HepG2 (cell line): ENCODE data around the gene GALR1. TPM values are rescaled to one million over a fixed set of nuclear protein-coding genes. Genes with fewer than 3 reads are reported as not detected.

Source experiments
- ATAC-seq: fragments of 200-7000 bp; cut with Tn5 transposase; 3 replicates; pipeline ENCODE4 v1.9.1; 2020; ENCODE audit warnings: mild to moderate bottlenecking, moderate library complexity
- Bru-seq: library from RNA; stranded (reverse); fragments of 400-500 nt; gene quantifications from one replicate; lab custom pipeline; 2021; lab: Mats Ljungman, UMichigan
- BruChase-seq, 2 experiments: library from RNA; stranded (reverse); fragments of 400-500 nt; gene quantifications; one replicate each; lab custom pipeline; 2021; lab: Mats Ljungman, UMichigan
- BruUV-seq: library from RNA; stranded (reverse); fragments of 400-500 nt; replicated peaks from 2 replicates; lab custom pipeline; 2021; lab: Mats Ljungman, UMichigan
- CTCF ChIA-PET: fragments of 300-600 bp; formaldehyde crosslinking; extraction: SDS; loops from one replicate; lab custom pipeline; 2021; ENCODE audit warnings: low total read pairs, inconsistent platforms, low intra/inter-chr PET ratio; lab: Yijun Ruan, JAX
- POLR2A ChIA-PET: fragments of 350-600 bp; sonication (Branson Sonifier 250); formaldehyde crosslinking; loops from one replicate; lab custom pipeline; 2020; ENCODE audit warnings: antibody characterized with exemption, inconsistent platforms; lab: Yijun Ruan, JAX
- DNase-seq: peaks from one replicate; pipeline ENCODE4 v3.0.0-alpha.2; 2015; ENCODE audit warnings: low spot score
- FAIRE-seq: peaks from 3 replicates; lab custom pipeline; 2011; peaks lifted over from hg19 to GRCh38; lab: Jason Lieb, UNC
- H2AFZ ChIP-seq: one replicate; pipeline ENCODE4 v1.6.1; 2011; ENCODE audit warnings: low read length, inconsistent platforms
- H3K27ac ChIP-seq: fragments of 300-600 bp; 3 replicates; pipeline ENCODE4 v1.8.0; 2011; ENCODE audit warnings: mixed run types, mild to moderate bottlenecking, mixed read lengths, low read length, inconsistent platforms; ENCODE audit not compliant: insufficient read depth; ENCODE audit errors: extremely low read length
- H3K27me3 ChIP-seq, 2 experiments: fragments of 200-600 bp in 1 of 2; 2 replicates in 1 of 2; 3 replicates in 1 of 2; pipeline versions ENCODE4 v1.6.0 to v1.8.0; 2011; ENCODE audit warnings: low read length in 2 of 2, mild to moderate bottlenecking in 2 of 2, moderate library complexity in 2 of 2, inconsistent platforms in 1 of 2; ENCODE audit not compliant: insufficient read depth in 2 of 2, control insufficient read depth in 1 of 2
- H3K36me3 ChIP-seq, 2 experiments: fragments of 200-600 bp in 1 of 2; replicated peaks in 1 of 2; 2 replicates in 1 of 2; 3 replicates in 1 of 2; pipeline versions ENCODE4 v1.5.1 to v1.8.0; 2011; ENCODE audit warnings: low read length in 2 of 2, inconsistent platforms in 1 of 2; ENCODE audit not compliant: insufficient read depth in 2 of 2, control insufficient read depth in 1 of 2
- H3K4me1 ChIP-seq: 2 replicates; pipeline ENCODE4 v1.5.1; 2012; ENCODE audit warnings: low read length, inconsistent platforms; ENCODE audit not compliant: insufficient read depth
- H3K4me2 ChIP-seq: 2 replicates; pipeline ENCODE4 v1.6.0; 2011; ENCODE audit warnings: low read depth, low read length, inconsistent platforms
- H3K4me3 ChIP-seq, 3 experiments: fragments of 200-600 bp in 1 of 3; sonication (generic), shearing (Covaris generic) in 1 of 3; replicated peaks in 1 of 3; 2 replicates each; pipeline ENCODE4 v1.5.1; 2011 to 2016; ENCODE audit warnings: low read length in 3 of 3, inconsistent platforms in 2 of 3, low read depth in 2 of 3, mild to moderate bottlenecking in 2 of 3, control low read depth in 1 of 3, mixed read lengths in 1 of 3; ENCODE audit not compliant: insufficient read depth in 1 of 3
- H3K79me2 ChIP-seq: one replicate; pipeline ENCODE4 v1.6.1; 2011; ENCODE audit warnings: low read length, inconsistent platforms; ENCODE audit not compliant: insufficient read depth
- H3K9ac ChIP-seq: 2 replicates; pipeline ENCODE4 v1.6.0; 2011; ENCODE audit warnings: mild to moderate bottlenecking, low read depth, low read length, inconsistent platforms; ENCODE audit not compliant: insufficient read depth
- H3K9me3 ChIP-seq: 2 replicates; pipeline ENCODE4 v1.5.1; 2012; ENCODE audit warnings: mild to moderate bottlenecking, low read length
- H4K20me1 ChIP-seq: 2 replicates; pipeline ENCODE4 v1.6.0; 2011; ENCODE audit warnings: inconsistent platforms, mild to moderate bottlenecking, low read length, moderate library complexity; ENCODE audit not compliant: insufficient read depth
- SALL2 ChIP-seq: sonication (generic); formaldehyde crosslinking; IDR thresholded peaks from 2 replicates; pipeline ENCODE4 v1.8.1; 2023; ENCODE audit warnings: mild to moderate bottlenecking, missing genetic modification reagents, inconsistent platforms
- ZFP36L1 ChIP-seq: sonication (generic); formaldehyde crosslinking; IDR thresholded peaks from 2 replicates; pipeline ENCODE4 v1.8.0; 2022; ENCODE audit warnings: mild to moderate bottlenecking, missing genetic modification reagents, moderate library complexity
- ZNF619 ChIP-seq: sonication (generic); formaldehyde crosslinking; IDR thresholded peaks from 2 replicates; pipeline ENCODE4 v1.4.0; 2020; ENCODE audit warnings: mild to moderate bottlenecking, missing genetic modification reagents
- WGBS: methylation state at CpG from one replicate; pipeline ENCODE4 v1.1.6; 2017; ENCODE audit warnings: low lambda C conversion rate; 5-methylcytosine and 5-hydroxymethylcytosine counted together
- in situ Hi-C: cut with HindIII; loops from 2 replicates; pipeline ENCODE4 v1.10.0; 2017; ENCODE audit warnings: low pct_unique_long_range_greater_than_20kb; ENCODE audit not compliant: extremely low pct_ligation_motif_present
- intact Hi-C: fragments of 100-400 bp; cut with micrococcal nuclease; formaldehyde crosslinking; loops from one replicate; pipeline ENCODE4 v1.10.0; 2022; ENCODE audit not compliant: unreplicated experiment
- long read RNA-seq, 2 experiments: library from RNA in 1 of 2; library from polyadenylated mRNA in 1 of 2; stranded (forward) in 1 of 2; unstranded in 1 of 2; transcript quantifications; one replicate each; pipeline ENCODE4 v2.0.0, GENCODE V29; 2019 to 2022
- polyA minus RNA-seq, 3 experiments: library from RNA; depleted of rRNA, polyadenylated mRNA; stranded (reverse); fragments of >200 nt; gene quantifications; 2 replicates each; pipeline ENCODE4 v1.2.3, GENCODE V29; 2011; ENCODE audit warnings: low replicate concordance in 1 of 3
- polyA plus RNA-seq, 8 experiments: library from polyadenylated mRNA; depleted of rRNA in 3 of 8; stranded (reverse) in 7 of 8; unstranded in 1 of 8; fragments of >200 nt; fragmentation: Illumina TruSeq in 4 of 8; extraction: Trizol in 4 of 8; gene quantifications; 2 replicates each; pipeline versions ENCODE4 v1.2.1 to v1.2.3, GENCODE V29; 2011 to 2016; ENCODE audit warnings: low read depth in 4 of 8, missing spikeins in 1 of 8, mixed read lengths in 1 of 8; ENCODE audit not compliant: insufficient read depth in 1 of 8
- total RNA-seq, 5 experiments: library from RNA; depleted of rRNA; stranded (reverse); fragments of >200 nt; fragmentation: Illumina TruSeq; extraction: Trizol; gene quantifications; 2 replicates each; pipeline ENCODE4 v1.2.3, GENCODE V29; 2016; ENCODE audit warnings: low read depth in 1 of 5
- TF ChIP-seq, protein P1 (sequence below): sonication (generic); formaldehyde crosslinking; IDR thresholded peaks from 2 replicates; pipeline ENCODE4 v1.5.0; 2020; ENCODE audit warnings: mild to moderate bottlenecking, missing genetic modification reagents, borderline replicate concordance

Gene GALR1
- total RNA-seq (2016; rRNA removed; fragmentation: Illumina TruSeq; extraction: Trizol): not detected in 2 replicates
- not detected in 2 replicates for total RNA-seq (2016; cell fraction: cytosol; rRNA removed; fragmentation: Illumina TruSeq; extraction: Trizol; ENCODE audit: low read depth)
- not detected in 2 replicates for total RNA-seq (2016; cell fraction: insoluble cytoplasmic fraction; rRNA removed; fragmentation: Illumina TruSeq; extraction: Trizol)
- total RNA-seq (2016; cell fraction: membrane; rRNA removed; fragmentation: Illumina TruSeq; extraction: Trizol): not detected in 2 replicates
- total RNA-seq (2016; cell fraction: nucleus; rRNA removed; fragmentation: Illumina TruSeq; extraction: Trizol): not detected in 2 replicates
- polyA plus RNA-seq (2011; rRNA removed): not detected in 2 replicates
- polyA plus RNA-seq (2011; cell fraction: cytosol; rRNA removed): not detected in 2 replicates
- polyA plus RNA-seq (2011; cell fraction: nucleus; rRNA removed): not detected in 2 replicates
- polyA plus RNA-seq (2012): not detected in 2 replicates
- not detected in 2 replicates for polyA plus RNA-seq (2016; cell fraction: cytosol; fragmentation: Illumina TruSeq; extraction: Trizol; ENCODE audit: low read depth)
- not detected in 2 replicates for polyA plus RNA-seq (2016; cell fraction: insoluble cytoplasmic fraction; fragmentation: Illumina TruSeq; extraction: Trizol; ENCODE audit: low read depth)
- polyA plus RNA-seq (2016; cell fraction: membrane; fragmentation: Illumina TruSeq; extraction: Trizol; ENCODE audit: low read depth): not detected in 2 replicates
- polyA plus RNA-seq (2016; cell fraction: nucleus; fragmentation: Illumina TruSeq; extraction: Trizol; ENCODE audit: insufficient read depth, low read depth): not detected in 2 replicates
- not detected in 2 replicates for polyA minus RNA-seq (2011; rRNA and poly(A)+ RNA removed; ENCODE audit: low replicate concordance)
- not detected in 2 replicates for polyA minus RNA-seq (2011; cell fraction: cytosol; rRNA and poly(A)+ RNA removed)
- polyA minus RNA-seq (2011; cell fraction: nucleus; rRNA and poly(A)+ RNA removed): not detected in 2 replicates
- Bru-seq, nascent RNA: not detected
- BruChase-seq, experiment 1, labeled RNA remaining after a 6-hour chase: not detected
- BruChase-seq, experiment 2, labeled RNA remaining after a 2-hour chase: not detected
- long read RNA-seq, experiment 1: 0 reads
- long read RNA-seq, experiment 2: 0 reads

DNA sequence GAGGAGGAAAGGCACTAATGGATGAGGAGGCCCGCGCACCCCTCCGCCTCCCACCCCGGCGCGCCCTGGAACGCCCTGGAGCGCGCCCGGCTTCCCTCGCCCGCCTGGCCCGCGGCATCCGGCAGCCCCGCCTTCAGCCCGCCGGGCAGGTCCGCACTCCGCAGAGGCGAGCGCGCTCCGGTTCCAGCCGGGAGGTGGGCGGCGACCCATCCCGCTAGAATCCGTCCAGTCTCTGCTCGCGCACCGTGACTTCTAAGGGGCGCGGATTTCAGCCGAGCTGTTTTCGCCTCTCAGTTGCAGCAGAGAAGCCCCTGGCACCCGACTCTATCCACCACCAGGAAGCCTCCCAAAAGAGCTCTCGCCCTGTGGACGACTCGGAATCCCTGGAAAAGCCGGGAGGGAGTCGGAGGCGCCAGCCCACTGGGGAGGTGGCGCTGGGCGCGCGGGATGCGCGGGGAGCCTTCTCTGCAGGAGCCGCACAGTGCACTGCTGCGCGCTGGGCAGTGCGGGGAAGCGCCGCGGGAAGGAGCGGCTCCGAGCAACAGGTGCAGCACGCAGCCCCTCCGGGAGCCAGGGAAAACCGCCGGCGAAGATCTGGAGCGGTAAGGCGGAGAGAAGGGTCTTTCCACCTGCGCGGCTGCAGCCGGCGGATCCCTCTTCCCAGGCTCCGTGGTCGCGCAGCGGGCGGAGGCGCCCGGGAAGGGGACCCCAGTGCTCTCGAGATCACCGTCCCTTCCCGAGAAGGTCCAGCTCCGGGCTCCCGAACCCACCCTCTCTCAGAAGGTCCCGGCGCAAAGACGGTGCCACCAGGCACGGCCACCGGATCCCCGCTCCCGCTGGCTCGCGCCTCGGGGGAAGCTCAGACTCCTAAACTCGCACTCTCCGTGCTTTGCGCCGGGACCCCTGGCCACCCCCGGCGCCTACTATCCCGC is at the start of gene GALR1:
Gene GALR1 (plus strand): TSS at position 280 of the 932 bp plus-strand sequence. CDS start 701 bp downstream, outside the sequence.
- Histone ChIP-seq H3K27ac (no peak within 1 kb of the TSS), H4K20me1 (no peaks in the 10 kb centered on the region), H3K36me3 (no peaks in the 10 kb centered on the region), H3K27me3 (peaks cover 0 to 15% of the 10 kb centered on the region in 2 experiments; a peak in 3 of 5 replicates), H3K4me1 (no peaks in the 10 kb centered on the region), H3K79me2 (no peaks in the 10 kb centered on the region), H3K4me3 (no peak within 1 kb of the TSS), H3K9me3 (no peaks in the 10 kb centered on the region), H3K4me2 (no peak within 1 kb of the TSS), H3K9ac (no peak within 1 kb of the TSS), H2AFZ (no peak within 1 kb of the TSS)
- ChIA-PET POLR2A (no interaction called here), CTCF (no interaction called here)
- 53% methylated on average over 27 of the region's 98 CpGs for WGBS
- ATAC-seq (no peak), FAIRE-seq (no peak), DNase-seq (no peak)
- BruUV-seq: no TSS peak
- intact Hi-C loops: no loop called here
- TF ChIP-seq SALL2 (CRISPR knock-in tag) (no peak), ZNF619 (no peak), ZFP36L1 (CRISPR knock-in tag) (no peak)
- TF ChIP-seq, protein P1, sequence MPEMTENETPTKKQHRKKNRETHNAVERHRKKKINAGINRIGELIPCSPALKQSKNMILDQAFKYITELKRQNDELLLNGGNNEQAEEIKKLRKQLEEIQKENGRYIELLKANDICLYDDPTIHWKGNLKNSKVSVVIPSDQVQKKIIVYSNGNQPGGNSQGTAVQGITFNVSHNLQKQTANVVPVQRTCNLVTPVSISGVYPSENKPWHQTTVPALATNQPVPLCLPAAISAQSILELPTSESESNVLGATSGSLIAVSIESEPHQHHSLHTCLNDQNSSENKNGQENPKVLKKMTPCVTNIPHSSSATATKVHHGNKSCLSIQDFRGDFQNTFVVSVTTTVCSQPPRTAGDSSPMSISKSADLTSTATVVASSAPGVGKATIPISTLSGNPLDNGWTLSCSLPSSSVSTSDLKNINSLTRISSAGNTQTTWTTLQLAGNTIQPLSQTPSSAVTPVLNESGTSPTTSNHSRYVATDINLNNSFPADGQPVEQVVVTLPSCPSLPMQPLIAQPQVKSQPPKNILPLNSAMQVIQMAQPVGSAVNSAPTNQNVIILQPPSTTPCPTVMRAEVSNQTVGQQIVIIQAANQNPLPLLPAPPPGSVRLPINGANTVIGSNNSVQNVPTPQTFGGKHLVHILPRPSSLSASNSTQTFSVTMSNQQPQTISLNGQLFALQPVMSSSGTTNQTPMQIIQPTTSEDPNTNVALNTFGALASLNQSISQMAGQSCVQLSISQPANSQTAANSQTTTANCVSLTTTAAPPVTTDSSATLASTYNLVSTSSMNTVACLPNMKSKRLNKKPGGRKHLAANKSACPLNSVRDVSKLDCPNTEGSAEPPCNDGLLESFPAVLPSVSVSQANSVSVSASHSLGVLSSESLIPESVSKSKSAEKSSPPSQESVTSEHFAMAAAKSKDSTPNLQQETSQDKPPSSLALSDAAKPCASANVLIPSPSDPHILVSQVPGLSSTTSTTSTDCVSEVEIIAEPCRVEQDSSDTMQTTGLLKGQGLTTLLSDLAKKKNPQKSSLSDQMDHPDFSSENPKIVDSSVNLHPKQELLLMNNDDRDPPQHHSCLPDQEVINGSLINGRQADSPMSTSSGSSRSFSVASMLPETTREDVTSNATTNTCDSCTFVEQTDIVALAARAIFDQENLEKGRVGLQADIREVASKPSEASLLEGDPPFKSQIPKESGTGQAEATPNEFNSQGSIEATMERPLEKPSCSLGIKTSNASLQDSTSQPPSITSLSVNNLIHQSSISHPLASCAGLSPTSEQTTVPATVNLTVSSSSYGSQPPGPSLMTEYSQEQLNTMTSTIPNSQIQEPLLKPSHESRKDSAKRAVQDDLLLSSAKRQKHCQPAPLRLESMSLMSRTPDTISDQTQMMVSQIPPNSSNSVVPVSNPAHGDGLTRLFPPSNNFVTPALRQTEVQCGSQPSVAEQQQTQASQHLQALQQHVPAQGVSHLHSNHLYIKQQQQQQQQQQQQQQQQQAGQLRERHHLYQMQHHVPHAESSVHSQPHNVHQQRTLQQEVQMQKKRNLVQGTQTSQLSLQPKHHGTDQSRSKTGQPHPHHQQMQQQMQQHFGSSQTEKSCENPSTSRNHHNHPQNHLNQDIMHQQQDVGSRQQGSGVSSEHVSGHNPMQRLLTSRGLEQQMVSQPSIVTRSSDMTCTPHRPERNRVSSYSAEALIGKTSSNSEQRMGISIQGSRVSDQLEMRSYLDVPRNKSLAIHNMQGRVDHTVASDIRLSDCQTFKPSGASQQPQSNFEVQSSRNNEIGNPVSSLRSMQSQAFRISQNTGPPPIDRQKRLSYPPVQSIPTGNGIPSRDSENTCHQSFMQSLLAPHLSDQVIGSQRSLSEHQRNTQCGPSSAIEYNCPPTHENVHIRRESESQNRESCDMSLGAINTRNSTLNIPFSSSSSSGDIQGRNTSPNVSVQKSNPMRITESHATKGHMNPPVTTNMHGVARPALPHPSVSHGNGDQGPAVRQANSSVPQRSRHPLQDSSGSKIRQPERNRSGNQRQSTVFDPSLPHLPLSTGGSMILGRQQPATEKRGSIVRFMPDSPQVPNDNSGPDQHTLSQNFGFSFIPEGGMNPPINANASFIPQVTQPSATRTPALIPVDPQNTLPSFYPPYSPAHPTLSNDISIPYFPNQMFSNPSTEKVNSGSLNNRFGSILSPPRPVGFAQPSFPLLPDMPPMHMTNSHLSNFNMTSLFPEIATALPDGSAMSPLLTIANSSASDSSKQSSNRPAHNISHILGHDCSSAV (CRISPR knock-in tag): no peak
- in situ Hi-C loops: no loop called here
